K562 (cell line): ENCODE results near the gene NRF1. TPM values are rescaled to one million over a fixed set of nuclear protein-coding genes. Genes with fewer than 3 reads are reported as not detected.

Experiments used
- CBFA2T2 ChIP-seq: fragments of 450-650 bp; conservative IDR thresholded peaks from 2 replicates; pipeline ENCODE4 v1.6.1; 2017; ENCODE audit warnings: mild to moderate bottlenecking
- KDM4B ChIP-seq, 2 experiments: fragments of 450-650 bp in 1 of 2; sonication (generic) in 1 of 2; IDR thresholded peaks; 2 replicates each; pipeline ENCODE4 v1.6.1; 2016 to 2017; ENCODE audit warnings: borderline replicate concordance in 2 of 2, antibody characterized with exemption in 1 of 2, low read depth in 1 of 2, mild to moderate bottlenecking in 1 of 2
- KDM5B ChIP-seq: fragments of 200-600 bp; sonication (generic); IDR thresholded peaks from 2 replicates; pipeline ENCODE4 v1.6.1; 2012; ENCODE audit warnings: low read depth, mild to moderate bottlenecking, moderate library complexity, low read length, control low read depth, inconsistent platforms; ENCODE audit not compliant: insufficient replicate concordance
- PCBP2 ChIP-seq: fragments of 200-400 bp; formaldehyde crosslinking; IDR thresholded peaks from 2 replicates; pipeline ENCODE4 v1.6.1; 2018; ENCODE audit warnings: low read length, low read depth, mild to moderate bottlenecking, moderate library complexity; ENCODE audit not compliant: poor library complexity, severe bottlenecking
- SRSF7 ChIP-seq: fragments of 200-400 bp; formaldehyde crosslinking; optimal IDR thresholded peaks from 2 replicates; pipeline ENCODE3; 2017; ENCODE audit warnings: mild to moderate bottlenecking, low read depth, low read length
- polyA plus RNA-seq, 8 experiments: library from polyadenylated mRNA; depleted of rRNA in 4 of 8; stranded (reverse) in 5 of 8; unstranded in 3 of 8; fragments of >200 nt; fragmentation: Nextera tagmentation in 2 of 8; fragmentation: Illumina TruSeq in 1 of 8; extraction: Ambion mirVana in 2 of 8; extraction: Trizol in 1 of 8; gene quantifications; 2 replicates each; pipeline versions ENCODE4 v1.2.1 to v1.2.3, GENCODE V29; 2011 to 2014; ENCODE audit warnings: inconsistent platforms in 1 of 8, missing spikeins in 1 of 8
- total RNA-seq, 7 experiments: library from RNA; depleted of rRNA in 6 of 7; stranded (reverse); fragments of >200 nt in 6 of 7; fragmentation: Illumina TruSeq in 2 of 7; extraction: Trizol in 2 of 7; gene quantifications; 2 replicates each; pipeline versions ENCODE4 v1.2.1 to v1.2.3, GENCODE V29; 2011 to 2021; ENCODE audit warnings: low replicate concordance in 1 of 7
- TF ChIP-seq, protein P1 (sequence below): sonication (generic); formaldehyde crosslinking; IDR thresholded peaks from 2 replicates; pipeline ENCODE4 v1.8.1; 2023; ENCODE audit warnings: mild to moderate bottlenecking, missing genetic modification reagents, moderate library complexity
- TF ChIP-seq, protein P2 (sequence below): fragments of 450-650 bp; IDR thresholded peaks from 2 replicates; pipeline ENCODE4 v1.6.1; 2016; ENCODE audit warnings: low read depth
- TF ChIP-seq, protein P3 (sequence below): fragments of 250-450 bp; sonication (Bioruptor Pico); IDR thresholded peaks from 2 replicates; pipeline ENCODE4 v1.4.0; 2020; ENCODE audit warnings: mild to moderate bottlenecking
- TF ChIP-seq, protein P4 (sequence below): fragments of 200-800 bp; sonication (Bioruptor generic); IDR thresholded peaks from 2 replicates; pipeline ENCODE4 v1.6.1; 2016; ENCODE audit warnings: missing genetic modification characterization, missing compliant biosample characterization

Gene NRF1
- total and polyA plus RNA-seq, 9 of the 15 experiments (the other 6 are each of a cell fraction or from before 2014, with no cell fraction given): 8.6 to 28.8 (median 20.3) TPM

DNA sequence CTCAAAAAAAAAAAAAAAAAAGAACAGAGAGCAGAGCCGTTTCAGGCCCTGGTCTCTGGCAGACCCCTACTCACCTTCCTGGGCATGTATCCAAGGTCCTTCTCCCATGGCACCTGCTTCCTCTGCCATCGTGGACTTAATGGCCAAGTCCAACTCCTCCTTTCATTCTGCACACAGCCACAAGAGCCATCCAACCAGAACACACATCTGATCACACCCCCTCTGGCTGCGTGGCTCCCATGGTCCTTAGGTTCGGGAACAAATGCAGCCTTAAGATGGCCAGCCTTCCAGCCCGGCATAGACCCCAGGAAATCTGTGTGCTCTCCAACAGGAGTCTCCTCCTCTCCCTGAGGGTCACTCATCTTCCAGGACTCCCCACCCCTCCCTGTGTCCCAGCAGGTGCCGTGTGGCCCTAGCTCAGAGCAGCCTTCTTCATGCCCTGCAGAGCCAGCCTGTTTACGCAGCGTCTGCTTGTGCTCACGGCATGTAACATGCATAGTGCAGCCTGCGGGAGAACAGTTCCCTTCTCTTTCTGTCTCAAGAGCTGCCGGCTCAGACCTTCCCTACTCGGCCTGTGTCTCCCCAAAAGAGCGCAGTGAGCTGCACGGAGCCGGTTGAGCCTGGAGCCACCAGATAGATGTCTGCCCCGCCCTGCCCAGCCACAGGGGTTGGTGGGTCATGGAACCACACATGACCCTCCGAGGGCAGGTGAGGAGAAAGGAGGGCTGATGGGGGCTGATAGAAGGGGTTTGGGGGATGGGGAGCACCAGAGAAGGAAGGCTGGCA is 157.3 kb downstream of the NRF1 start (continued):
- TF ChIP-seq, protein P1, sequence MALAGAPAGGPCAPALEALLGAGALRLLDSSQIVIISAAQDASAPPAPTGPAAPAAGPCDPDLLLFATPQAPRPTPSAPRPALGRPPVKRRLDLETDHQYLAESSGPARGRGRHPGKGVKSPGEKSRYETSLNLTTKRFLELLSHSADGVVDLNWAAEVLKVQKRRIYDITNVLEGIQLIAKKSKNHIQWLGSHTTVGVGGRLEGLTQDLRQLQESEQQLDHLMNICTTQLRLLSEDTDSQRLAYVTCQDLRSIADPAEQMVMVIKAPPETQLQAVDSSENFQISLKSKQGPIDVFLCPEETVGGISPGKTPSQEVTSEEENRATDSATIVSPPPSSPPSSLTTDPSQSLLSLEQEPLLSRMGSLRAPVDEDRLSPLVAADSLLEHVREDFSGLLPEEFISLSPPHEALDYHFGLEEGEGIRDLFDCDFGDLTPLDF: no peak
- TF ChIP-seq, protein P2, sequence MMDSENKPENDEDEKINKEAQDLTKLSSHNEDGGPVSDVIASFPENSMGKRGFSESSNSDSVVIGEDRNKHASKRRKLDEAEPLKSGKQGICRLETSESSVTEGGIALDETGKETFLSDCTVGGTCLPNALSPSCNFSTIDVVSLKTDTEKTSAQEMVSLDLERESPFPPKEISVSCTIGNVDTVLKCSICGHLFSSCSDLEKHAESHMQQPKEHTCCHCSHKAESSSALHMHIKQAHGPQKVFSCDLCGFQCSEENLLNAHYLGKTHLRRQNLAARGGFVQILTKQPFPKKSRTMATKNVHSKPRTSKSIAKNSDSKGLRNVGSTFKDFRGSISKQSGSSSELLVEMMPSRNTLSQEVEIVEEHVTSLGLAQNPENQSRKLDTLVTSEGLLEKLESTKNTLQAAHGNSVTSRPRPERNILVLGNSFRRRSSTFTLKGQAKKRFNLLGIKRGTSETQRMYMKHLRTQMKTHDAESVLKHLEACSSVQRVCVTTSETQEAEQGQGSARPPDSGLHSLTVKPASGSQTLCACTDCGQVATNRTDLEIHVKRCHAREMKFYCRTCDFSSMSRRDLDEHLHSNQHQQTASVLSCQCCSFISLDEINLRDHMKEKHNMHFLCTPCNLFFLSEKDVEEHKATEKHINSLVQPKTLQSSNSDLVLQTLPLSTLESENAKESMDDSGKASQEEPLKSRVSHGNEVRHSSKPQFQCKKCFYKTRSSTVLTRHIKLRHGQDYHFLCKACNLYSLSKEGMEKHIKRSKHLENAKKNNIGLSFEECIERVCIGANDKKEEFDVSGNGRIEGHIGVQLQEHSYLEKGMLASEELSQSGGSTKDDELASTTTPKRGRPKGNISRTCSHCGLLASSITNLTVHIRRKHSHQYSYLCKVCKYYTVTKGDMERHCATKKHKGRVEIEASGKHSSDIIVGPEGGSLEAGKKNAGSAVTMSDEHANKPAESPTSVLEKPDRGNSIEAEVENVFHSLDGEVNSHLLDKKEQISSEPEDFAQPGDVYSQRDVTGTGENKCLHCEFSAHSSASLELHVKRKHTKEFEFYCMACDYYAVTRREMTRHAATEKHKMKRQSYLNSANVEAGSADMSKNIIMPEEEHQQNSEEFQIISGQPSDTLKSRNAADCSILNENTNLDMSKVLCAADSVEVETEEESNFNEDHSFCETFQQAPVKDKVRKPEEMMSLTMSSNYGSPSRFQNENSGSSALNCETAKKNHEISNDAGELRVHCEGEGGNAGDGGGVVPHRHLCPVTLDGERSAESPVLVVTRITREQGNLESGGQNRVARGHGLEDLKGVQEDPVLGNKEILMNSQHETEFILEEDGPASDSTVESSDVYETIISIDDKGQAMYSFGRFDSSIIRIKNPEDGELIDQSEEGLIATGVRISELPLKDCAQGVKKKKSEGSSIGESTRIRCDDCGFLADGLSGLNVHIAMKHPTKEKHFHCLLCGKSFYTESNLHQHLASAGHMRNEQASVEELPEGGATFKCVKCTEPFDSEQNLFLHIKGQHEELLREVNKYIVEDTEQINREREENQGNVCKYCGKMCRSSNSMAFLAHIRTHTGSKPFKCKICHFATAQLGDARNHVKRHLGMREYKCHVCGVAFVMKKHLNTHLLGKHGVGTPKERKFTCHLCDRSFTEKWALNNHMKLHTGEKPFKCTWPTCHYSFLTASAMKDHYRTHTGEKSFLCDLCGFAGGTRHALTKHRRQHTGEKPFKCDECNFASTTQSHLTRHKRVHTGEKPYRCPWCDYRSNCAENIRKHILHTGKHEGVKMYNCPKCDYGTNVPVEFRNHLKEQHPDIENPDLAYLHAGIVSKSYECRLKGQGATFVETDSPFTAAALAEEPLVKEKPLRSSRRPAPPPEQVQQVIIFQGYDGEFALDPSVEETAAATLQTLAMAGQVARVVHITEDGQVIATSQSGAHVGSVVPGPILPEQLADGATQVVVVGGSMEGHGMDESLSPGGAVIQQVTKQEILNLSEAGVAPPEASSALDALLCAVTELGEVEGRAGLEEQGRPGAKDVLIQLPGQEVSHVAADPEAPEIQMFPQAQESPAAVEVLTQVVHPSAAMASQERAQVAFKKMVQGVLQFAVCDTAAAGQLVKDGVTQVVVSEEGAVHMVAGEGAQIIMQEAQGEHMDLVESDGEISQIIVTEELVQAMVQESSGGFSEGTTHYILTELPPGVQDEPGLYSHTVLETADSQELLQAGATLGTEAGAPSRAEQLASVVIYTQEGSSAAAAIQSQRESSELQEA: no peak
- TF ChIP-seq, protein P3, sequence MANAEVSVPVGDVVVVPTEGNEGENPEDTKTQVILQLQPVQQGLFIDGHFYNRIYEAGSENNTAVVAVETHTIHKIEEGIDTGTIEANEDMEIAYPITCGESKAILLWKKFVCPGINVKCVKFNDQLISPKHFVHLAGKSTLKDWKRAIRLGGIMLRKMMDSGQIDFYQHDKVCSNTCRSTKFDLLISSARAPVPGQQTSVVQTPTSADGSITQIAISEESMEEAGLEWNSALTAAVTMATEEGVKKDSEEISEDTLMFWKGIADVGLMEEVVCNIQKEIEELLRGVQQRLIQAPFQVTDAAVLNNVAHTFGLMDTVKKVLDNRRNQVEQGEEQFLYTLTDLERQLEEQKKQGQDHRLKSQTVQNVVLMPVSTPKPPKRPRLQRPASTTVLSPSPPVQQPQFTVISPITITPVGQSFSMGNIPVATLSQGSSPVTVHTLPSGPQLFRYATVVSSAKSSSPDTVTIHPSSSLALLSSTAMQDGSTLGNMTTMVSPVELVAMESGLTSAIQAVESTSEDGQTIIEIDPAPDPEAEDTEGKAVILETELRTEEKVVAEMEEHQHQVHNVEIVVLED (CRISPR knock-in tag): no peak
- TF ChIP-seq CBFA2T2 (peak; percentile 96), KDM5B (peak; percentile 80), KDM4B (IDR thresholded peaks at IDR 0.05; ENCODE audit: borderline replicate concordance in 2 of 2, low read depth in 1 of 2) (no peak), PCBP2 (no peak), SRSF7 (no peak)
- TF ChIP-seq, protein P4, sequence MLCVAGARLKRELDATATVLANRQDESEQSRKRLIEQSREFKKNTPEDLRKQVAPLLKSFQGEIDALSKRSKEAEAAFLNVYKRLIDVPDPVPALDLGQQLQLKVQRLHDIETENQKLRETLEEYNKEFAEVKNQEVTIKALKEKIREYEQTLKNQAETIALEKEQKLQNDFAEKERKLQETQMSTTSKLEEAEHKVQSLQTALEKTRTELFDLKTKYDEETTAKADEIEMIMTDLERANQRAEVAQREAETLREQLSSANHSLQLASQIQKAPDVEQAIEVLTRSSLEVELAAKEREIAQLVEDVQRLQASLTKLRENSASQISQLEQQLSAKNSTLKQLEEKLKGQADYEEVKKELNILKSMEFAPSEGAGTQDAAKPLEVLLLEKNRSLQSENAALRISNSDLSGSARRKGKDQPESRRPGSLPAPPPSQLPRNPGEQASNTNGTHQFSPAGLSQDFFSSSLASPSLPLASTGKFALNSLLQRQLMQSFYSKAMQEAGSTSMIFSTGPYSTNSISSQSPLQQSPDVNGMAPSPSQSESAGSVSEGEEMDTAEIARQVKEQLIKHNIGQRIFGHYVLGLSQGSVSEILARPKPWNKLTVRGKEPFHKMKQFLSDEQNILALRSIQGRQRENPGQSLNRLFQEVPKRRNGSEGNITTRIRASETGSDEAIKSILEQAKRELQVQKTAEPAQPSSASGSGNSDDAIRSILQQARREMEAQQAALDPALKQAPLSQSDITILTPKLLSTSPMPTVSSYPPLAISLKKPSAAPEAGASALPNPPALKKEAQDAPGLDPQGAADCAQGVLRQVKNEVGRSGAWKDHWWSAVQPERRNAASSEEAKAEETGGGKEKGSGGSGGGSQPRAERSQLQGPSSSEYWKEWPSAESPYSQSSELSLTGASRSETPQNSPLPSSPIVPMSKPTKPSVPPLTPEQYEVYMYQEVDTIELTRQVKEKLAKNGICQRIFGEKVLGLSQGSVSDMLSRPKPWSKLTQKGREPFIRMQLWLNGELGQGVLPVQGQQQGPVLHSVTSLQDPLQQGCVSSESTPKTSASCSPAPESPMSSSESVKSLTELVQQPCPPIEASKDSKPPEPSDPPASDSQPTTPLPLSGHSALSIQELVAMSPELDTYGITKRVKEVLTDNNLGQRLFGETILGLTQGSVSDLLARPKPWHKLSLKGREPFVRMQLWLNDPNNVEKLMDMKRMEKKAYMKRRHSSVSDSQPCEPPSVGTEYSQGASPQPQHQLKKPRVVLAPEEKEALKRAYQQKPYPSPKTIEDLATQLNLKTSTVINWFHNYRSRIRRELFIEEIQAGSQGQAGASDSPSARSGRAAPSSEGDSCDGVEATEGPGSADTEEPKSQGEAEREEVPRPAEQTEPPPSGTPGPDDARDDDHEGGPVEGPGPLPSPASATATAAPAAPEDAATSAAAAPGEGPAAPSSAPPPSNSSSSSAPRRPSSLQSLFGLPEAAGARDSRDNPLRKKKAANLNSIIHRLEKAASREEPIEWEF (CRISPR knock-in tag): no peak
